CD1c-positive myeloid dendritic cell (primary cell): ENCODE results near the gene AK8.

Source experiments
- DNase-seq: peaks from one replicate; pipeline ENCODE4 v3.0.0-alpha.2; 2016; ENCODE audit errors: extremely low spot score

Gene AK8

GRCh38 chr9:132798817-132799790 lies 79.0 kb downstream of the AK8 start:
- DNase-seq, result no peak

- no peak for DNase-seq
Measured at GRCh38 chr9:132797861-132798659, 80.0 kb downstream of the AK8 start.

- no peak for DNase-seq
Measured at GRCh38 chr9:132795511-132796303, 82.4 kb downstream of the AK8 start.

- DNase-seq, result no peak
Measured at GRCh38 chr9:132794730-132795380, 83.2 kb downstream of the AK8 start.

DNA sequence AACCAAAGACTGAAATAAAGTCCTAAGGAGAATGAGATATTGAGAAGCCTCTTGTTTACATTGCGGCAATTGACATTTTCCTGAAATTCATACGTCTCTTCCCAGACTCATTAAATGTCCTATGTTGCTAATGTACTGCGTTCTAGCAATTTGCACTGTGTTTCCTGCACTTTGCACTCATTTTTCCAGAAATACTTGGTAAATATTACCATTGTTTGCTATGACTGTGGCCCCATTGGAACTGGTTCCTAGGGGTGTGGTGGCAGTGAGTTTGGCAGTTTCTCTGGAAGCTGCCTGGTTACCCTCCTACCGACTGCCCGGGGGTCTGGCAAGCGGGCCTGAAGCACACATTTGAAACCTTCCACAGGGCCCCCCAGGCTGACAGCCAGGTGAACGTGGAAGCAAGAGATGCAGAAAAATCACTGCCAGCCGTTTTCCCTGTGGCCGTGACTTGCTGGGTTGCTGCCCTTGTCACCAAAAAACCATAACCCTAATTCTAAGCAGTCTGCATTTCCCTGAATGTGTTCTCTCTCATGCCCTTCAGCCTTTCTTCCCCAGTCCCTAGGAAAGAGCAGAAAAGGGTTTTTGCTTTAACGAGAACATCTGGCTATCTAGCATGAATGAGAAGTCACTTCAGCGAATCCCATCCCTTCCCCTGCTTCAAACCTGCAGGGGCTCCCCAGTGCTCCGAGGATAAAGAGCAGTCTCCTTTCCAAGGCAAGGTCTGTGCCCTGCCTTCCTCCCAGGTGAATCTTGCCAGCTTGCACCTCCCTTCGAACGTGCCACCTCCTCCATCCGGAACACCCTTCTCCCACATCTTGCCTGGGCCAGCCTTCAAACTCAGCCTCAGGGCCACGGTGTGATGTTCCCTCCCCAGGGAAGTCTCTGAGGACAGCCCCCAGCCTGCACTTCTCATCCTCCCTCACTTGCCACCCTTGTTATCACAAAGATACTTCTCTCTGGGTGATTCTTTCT lies 84.2 kb downstream of the AK8 start:
- no peak for DNase-seq

- no peak for DNase-seq
Measured at GRCh38 chr9:132792547-132792946, 85.5 kb downstream of the AK8 start.

- DNase-seq, result no peak
Measured at GRCh38 chr9:132791699-132792240, 86.3 kb downstream of the AK8 start.

DNA sequence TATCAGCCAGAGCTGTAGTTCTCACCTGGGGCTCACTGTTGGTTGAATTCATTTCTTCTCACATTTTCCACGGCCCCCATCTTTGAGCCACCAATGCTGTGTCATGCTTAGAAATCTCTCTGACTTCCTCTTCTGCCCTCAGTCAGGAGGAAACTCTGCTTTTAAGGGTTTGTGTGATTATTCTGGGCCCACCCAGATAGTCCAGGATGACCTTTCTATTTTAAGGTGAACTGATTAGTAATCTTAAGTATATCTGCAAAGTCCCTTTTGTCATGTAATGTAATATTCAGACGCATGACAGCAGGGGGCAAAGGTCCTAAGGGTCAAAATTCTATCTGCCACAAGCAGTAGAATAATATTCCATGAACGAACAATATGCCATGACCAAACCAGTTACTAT lies 88.4 kb downstream of the AK8 start:
- peak; percentile 36 for DNase-seq

- no peak for DNase-seq
Measured at GRCh38 chr9:132788378-132788777, 89.7 kb downstream of the AK8 start.

- DNase-seq, result peak; percentile 8
Measured at GRCh38 chr9:132787748-132788159, 90.3 kb downstream of the AK8 start.

GRCh38 chr9:132784286-132784830 lies 93.7 kb downstream of the AK8 start:
- no peak for DNase-seq

- DNase-seq, result no peak
Measured at GRCh38 chr9:132783006-132783405, 95.1 kb downstream of the AK8 start.

DNA sequence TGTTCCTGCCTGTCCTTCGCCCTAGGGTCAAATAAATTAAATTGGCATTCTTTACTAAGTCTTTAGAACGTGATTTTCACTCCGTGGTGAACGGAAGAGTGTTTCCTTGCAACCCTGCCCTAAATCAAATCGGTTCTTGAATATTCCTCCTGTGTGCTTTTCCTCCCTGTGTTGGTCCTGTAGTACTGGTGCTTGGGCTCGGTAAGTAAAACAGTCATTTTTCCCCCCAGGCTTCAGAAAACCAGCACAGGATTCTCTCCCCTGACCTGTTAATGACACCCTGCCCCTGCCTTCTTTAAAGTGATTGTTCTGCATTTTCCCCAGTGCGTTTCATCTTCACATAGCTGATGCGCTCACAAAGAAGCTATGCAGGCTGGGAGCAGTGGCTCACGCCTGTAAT lies 96.0 kb downstream of the AK8 start:
- DNase-seq, result no peak

GRCh38 chr9:132780230-132781007 lies 97.7 kb downstream of the AK8 start:
- DNase-seq, result no peak

DNA sequence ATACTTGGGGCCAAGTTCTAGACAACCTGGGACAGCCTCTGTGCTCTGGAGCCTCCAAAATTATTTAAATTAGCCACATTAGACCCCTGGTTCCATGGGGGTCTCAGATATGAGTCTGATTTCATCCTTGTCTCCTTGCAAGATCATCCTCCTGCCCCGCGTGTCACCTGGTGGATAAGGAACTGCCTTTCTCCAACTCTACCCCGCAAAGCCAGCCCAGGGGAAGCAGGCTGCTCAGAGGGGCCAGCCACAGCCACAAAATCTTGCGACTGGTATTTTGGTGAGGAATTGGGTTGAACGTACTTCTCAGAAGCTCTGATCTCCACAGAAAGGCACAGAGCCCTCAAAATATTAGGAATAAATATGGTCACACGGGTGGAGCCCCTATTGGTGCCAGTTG lies 101.2 kb downstream of the AK8 start:
- no peak for DNase-seq

GRCh38 chr9:132776268-132776667 lies 101.8 kb downstream of the AK8 start:
- no peak for DNase-seq

DNA sequence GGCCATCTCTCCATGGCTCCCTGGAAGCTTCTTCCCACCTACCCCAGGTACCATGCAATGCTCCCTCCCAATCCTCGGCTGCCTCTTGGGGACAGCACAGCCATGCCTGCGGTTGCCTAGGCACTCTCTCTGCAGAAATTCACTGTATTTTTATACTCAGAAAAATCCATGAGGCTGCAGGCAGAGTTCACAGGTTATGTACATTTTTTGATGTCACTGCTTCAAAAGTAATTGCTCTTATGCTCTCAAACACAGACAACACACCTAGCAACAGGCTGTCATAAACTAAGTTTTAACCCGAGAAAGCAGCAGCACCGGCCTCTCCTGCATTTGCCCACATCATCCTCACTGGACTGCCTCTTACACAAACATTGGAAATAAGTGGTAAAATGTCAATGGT lies 102.4 kb downstream of the AK8 start:
- DNase-seq, result no peak

DNA sequence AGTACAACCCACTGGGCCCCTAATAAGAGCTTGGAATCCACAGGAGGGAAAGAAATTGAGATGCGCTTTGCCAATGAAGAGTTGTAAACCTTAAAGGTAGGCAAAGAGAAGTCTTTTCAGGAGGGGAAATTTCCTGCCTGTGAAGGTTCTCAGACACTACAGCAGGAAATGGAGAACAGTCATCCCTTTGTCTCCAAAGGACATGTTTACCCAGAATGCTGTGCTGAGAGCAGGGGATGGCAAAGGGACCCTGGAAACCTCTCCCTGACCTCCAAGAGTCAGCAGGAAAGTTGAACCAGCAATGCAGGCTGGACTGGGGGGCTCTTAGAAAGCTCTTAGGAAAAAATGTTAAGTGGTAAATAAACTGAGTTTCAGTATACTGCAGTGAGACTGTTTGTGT lies 103.2 kb downstream of the AK8 start:
- no peak for DNase-seq
